Gastrocnemius medialis (tissue), 4 donors: ENCODE measurements around the gene GADD45G.

Experiments used
- POLR2A ChIP-seq, 2 donors: fragments of 450-650 bp; IDR thresholded peaks; one replicate each; pipeline ENCODE4 v1.6.1; 2017; ENCODE audit warnings: antibody characterized with exemption in 2 of 2, mild to moderate bottlenecking in 2 of 2, moderate library complexity in 2 of 2
- TF ChIP-seq, protein P1 (sequence below), 5 experiments: fragments of 450-650 bp in 3 of 5; fragments of 200-600 bp in 2 of 5; sonication (generic) in 2 of 5; IDR thresholded peaks in 4 of 5; conservative IDR thresholded peaks in 1 of 5; 1 replicate in 4 of 5; 2 replicates in 1 of 5; pipeline ENCODE4 v1.5.1; 2016 to 2019; ENCODE audit warnings: antibody characterized with exemption in 5 of 5, mild to moderate bottlenecking in 3 of 5, moderate library complexity in 3 of 5

DNA sequence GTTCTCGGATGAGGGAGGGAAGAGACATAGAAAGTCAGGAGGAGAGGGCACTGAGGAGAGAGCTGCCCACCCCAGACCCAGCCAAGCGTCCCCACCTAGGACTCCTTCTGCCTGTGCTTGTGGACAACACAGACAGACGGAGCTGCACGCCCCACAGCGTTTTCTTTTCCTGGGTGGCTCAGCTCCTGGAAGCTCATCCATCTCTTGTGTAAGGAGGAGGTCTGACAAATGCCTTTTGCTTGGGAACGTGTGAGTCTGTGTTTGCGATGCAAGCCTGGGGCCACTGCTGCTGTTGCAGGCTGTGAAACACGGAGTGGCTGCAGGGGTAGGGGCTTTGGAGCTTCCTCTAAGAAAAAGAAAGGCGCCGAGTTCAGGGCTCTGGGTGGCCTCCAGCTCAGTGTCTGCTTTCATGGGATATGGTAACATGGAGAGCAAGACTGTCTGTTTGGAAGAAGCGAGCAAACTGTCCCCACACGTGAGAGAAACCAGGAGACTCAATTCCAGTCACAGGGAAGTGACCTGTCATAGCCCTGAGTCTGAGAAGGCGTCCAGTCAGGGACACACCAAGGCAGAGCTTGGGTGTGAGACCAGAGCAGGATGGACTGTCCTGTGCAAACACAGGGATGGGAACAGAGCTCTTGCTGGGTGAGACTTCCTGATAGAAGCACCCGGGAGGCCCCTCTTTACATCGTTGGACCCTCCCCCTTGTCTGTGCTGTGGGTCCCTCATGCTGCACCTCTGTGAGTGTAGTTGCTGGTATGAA lies 42.7 kb downstream of the GADD45G start:
- TF ChIP-seq POLR2A (IDR thresholded peaks at IDR 0.05) = no peak
- TF ChIP-seq, protein P1, sequence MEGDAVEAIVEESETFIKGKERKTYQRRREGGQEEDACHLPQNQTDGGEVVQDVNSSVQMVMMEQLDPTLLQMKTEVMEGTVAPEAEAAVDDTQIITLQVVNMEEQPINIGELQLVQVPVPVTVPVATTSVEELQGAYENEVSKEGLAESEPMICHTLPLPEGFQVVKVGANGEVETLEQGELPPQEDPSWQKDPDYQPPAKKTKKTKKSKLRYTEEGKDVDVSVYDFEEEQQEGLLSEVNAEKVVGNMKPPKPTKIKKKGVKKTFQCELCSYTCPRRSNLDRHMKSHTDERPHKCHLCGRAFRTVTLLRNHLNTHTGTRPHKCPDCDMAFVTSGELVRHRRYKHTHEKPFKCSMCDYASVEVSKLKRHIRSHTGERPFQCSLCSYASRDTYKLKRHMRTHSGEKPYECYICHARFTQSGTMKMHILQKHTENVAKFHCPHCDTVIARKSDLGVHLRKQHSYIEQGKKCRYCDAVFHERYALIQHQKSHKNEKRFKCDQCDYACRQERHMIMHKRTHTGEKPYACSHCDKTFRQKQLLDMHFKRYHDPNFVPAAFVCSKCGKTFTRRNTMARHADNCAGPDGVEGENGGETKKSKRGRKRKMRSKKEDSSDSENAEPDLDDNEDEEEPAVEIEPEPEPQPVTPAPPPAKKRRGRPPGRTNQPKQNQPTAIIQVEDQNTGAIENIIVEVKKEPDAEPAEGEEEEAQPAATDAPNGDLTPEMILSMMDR (IDR thresholded peaks at IDR 0.05 in 4 of 5, conservative IDR thresholded peaks at IDR 0.05 in 1 of 5) = no peak
